ENCODE measurements around the gene OPRL1. TPM values are rescaled to one million over a fixed set of nuclear protein-coding genes. Genes with fewer than 3 reads are reported as not detected.
A peak's percentile ranks its signal among the peaks of the same experiment; 100 is the strongest.

The OPRL1 gene
- polyA plus RNA-seq, 1 donor from 2014 or later = 3.7 TPM

GRCh38 chr20:64091770-64092169 is 11.9 kb downstream of the OPRL1 start:
- Mint-ChIP-seq H3K27ac (no peak overlapping the region), H3K36me3 (peaks cover 4% of the 10 kb centered on the region), H3K4me3 (no peak overlapping the region)

GRCh38 chr20:64092258-64093012 is 12.6 kb downstream of the OPRL1 start:
- Mint-ChIP-seq H3K27ac (peak overlapping the region in 1 of 3 donors; percentile 4), H3K4me1 (peaks cover 0 to 16% (median 8%) of the 10 kb centered on the region in 3 donors), H3K9me3 (peaks cover 0 to 4% (median 0%) of the 10 kb centered on the region in 3 donors), H3K27me3 (no peaks in the 10 kb centered on the region), H3K4me3 (no peak overlapping the region), H3K36me3 (peaks cover 4% of the 10 kb centered on the region)

More at GRCh38 chr20:64091770-64092169, 11.9 kb downstream of the OPRL1 start:
- Mint-ChIP-seq H3K4me1 (peaks cover 0 to 14% (median 8%) of the 10 kb centered on the region in 3 donors), H3K27me3 (no peaks in the 10 kb centered on the region), H3K9me3 (peaks cover 0 to 3% (median 0%) of the 10 kb centered on the region in 3 donors)

- Mint-ChIP-seq H3K9me3 (peaks cover 0 to 2% (median 0%) of the 10 kb centered on the region in 3 donors), H3K4me3 (no peak overlapping the region), H3K36me3 (peaks cover 4% of the 10 kb centered on the region), H3K27ac (no peak overlapping the region), H3K27me3 (no peaks in the 10 kb centered on the region), H3K4me1 (peaks cover 0 to 16% (median 8%) of the 10 kb centered on the region in 3 donors)
These were observed 13.2 kb downstream of the OPRL1 start for GRCh38 chr20:64093013-64093503.

GRCh38 chr20:64095455-64095854 is 15.6 kb downstream of the OPRL1 start:
- Mint-ChIP-seq H3K4me1 (peaks cover 6 to 20% (median 16%) of the 10 kb centered on the region in 3 donors), H3K36me3 (peaks cover 4% of the 10 kb centered on the region), H3K27ac (peak overlapping the region in 1 of 3 donors; percentile 45), H3K4me3 (no peak overlapping the region), H3K27me3 (no peaks in the 10 kb centered on the region), H3K9me3 (peaks cover 0 to 2% (median 0%) of the 10 kb centered on the region in 3 donors)

GRCh38 chr20:64095927-64096326 is 16.0 kb downstream of the OPRL1 start:
- Mint-ChIP-seq H3K27me3 (no peaks in the 10 kb centered on the region), H3K4me1 (peaks cover 8 to 25% (median 19%) of the 10 kb centered on the region in 3 donors), H3K27ac (peak overlapping the region in 2 of 3 donors; percentile 24 to 45), H3K9me3 (peaks cover 0 to 2% (median 0%) of the 10 kb centered on the region in 3 donors), H3K36me3 (peaks cover 4% of the 10 kb centered on the region), H3K4me3 (no peak overlapping the region)

GRCh38 chr20:64096535-64096934 is 16.7 kb downstream of the OPRL1 start:
- H3K9me3 Mint-ChIP-seq = peaks cover 0 to 2% (median 0%) of the 10 kb centered on the region in 3 donors
- peaks cover 4% of the 10 kb centered on the region for H3K36me3 Mint-ChIP-seq
- H3K4me1 Mint-ChIP-seq = peaks cover 8 to 31% (median 24%) of the 10 kb centered on the region in 3 donors
- no peaks in the 10 kb centered on the region for H3K27me3 Mint-ChIP-seq
- peak overlapping the region in 1 of 3 donors; percentile 70 for H3K27ac Mint-ChIP-seq
- H3K4me3 Mint-ChIP-seq = peak overlapping the region in 1 of 4 donors; percentile 31

- peak overlapping the region in 1 of 4 donors; percentile 27 for H3K4me3 Mint-ChIP-seq
- H3K4me1 Mint-ChIP-seq = peaks cover 8 to 29% (median 24%) of the 10 kb centered on the region in 3 donors
- peaks cover 0 to 2% (median 0%) of the 10 kb centered on the region in 3 donors for H3K9me3 Mint-ChIP-seq
- peaks cover 3% of the 10 kb centered on the region for H3K36me3 Mint-ChIP-seq
- peak overlapping the region in 1 of 3 donors; percentile 39 for H3K27ac Mint-ChIP-seq
- peaks cover 3% of the 10 kb centered on the region for H3K27me3 Mint-ChIP-seq
These were observed 18.7 kb downstream of the OPRL1 start for GRCh38 chr20:64098471-64099013.

GRCh38 chr20:64099086-64099786 is 19.4 kb downstream of the OPRL1 start:
- H3K27ac Mint-ChIP-seq = peak overlapping the region; percentile 87 to 97 (median 93)
- peaks cover 0 to 2% (median 0%) of the 10 kb centered on the region in 3 donors for H3K9me3 Mint-ChIP-seq
- peak overlapping the region in 2 of 4 donors; percentile 68 to 90 for H3K4me3 Mint-ChIP-seq
- H3K36me3 Mint-ChIP-seq = peaks cover 3% of the 10 kb centered on the region
- H3K4me1 Mint-ChIP-seq = peaks cover 8 to 29% (median 26%) of the 10 kb centered on the region in 3 donors
- peaks cover 3% of the 10 kb centered on the region for H3K27me3 Mint-ChIP-seq

- H3K4me3 Mint-ChIP-seq = peak overlapping the region; percentile 35 to 90 (median 75)
- H3K36me3 Mint-ChIP-seq = peaks cover 3% of the 10 kb centered on the region
These were observed 20.1 kb downstream of the OPRL1 start for GRCh38 chr20:64099880-64100565.

GRCh38 chr20:64100566-64100888 is 20.6 kb downstream of the OPRL1 start:
- Mint-ChIP-seq H3K4me3 (peak overlapping the region; percentile 35 to 90 (median 75)), H3K27ac (peak overlapping the region; percentile 87 to 97 (median 93)), H3K36me3 (peaks cover 3% of the 10 kb centered on the region)

More at GRCh38 chr20:64099880-64100565, 20.1 kb downstream of the OPRL1 start:
- peaks cover 8 to 29% (median 26%) of the 10 kb centered on the region in 3 donors for H3K4me1 Mint-ChIP-seq
- H3K27me3 Mint-ChIP-seq = peaks cover 3% of the 10 kb centered on the region
- H3K9me3 Mint-ChIP-seq = peaks cover 0 to 2% (median 0%) of the 10 kb centered on the region in 3 donors
- peak overlapping the region; percentile 87 to 97 (median 93) for H3K27ac Mint-ChIP-seq

GRCh38 chr20:64100946-64101688 is 21.2 kb downstream of the OPRL1 start:
- H3K4me1 Mint-ChIP-seq = peaks cover 8 to 27% (median 24%) of the 10 kb centered on the region in 3 donors

More at GRCh38 chr20:64100566-64100888, 20.6 kb downstream of the OPRL1 start:
- Mint-ChIP-seq H3K27me3 (peaks cover 3% of the 10 kb centered on the region), H3K4me1 (peaks cover 8 to 29% (median 26%) of the 10 kb centered on the region in 3 donors), H3K9me3 (peaks cover 0 to 2% (median 0%) of the 10 kb centered on the region in 3 donors)

GRCh38 chr20:64101731-64102621 is 22.1 kb downstream of the OPRL1 start:
- H3K4me3 Mint-ChIP-seq = peak overlapping the region; percentile 63 to 90 (median 76)
- peak overlapping the region in 2 of 3 donors; percentile 93 to 95 for H3K27ac Mint-ChIP-seq
- H3K4me1 Mint-ChIP-seq = peaks cover 8 to 25% (median 22%) of the 10 kb centered on the region in 3 donors
- H3K27me3 Mint-ChIP-seq = peaks cover 3% of the 10 kb centered on the region
- H3K36me3 Mint-ChIP-seq = peaks cover 3% of the 10 kb centered on the region
- no peaks in the 10 kb centered on the region for H3K9me3 Mint-ChIP-seq

More at GRCh38 chr20:64100946-64101688, 21.2 kb downstream of the OPRL1 start:
- H3K27me3 Mint-ChIP-seq = peaks cover 3% of the 10 kb centered on the region
- H3K27ac Mint-ChIP-seq = peak overlapping the region; percentile 84 to 97 (median 93)
- peaks cover 3% of the 10 kb centered on the region for H3K36me3 Mint-ChIP-seq
- H3K9me3 Mint-ChIP-seq = peaks cover 0 to 2% (median 0%) of the 10 kb centered on the region in 3 donors
- peak overlapping the region; percentile 30 to 90 (median 74) for H3K4me3 Mint-ChIP-seq
